Natural killer cell (primary cell): Measurements from ENCODE around the gene SPP2. TPM values are rescaled to one million over a fixed set of nuclear protein-coding genes. Genes with fewer than 3 reads are reported as not detected.

Experiments used
- ATAC-seq, 3 donors: fragments of 150-1000 bp in 2 of 3; fragments of 200-7000 bp in 1 of 3; cut with Tn5 transposase; 1 replicate in 1 of 3; 2 replicates in 2 of 3; pipeline ENCODE4 v1.10.0; 2021; ENCODE audit warnings: mild to moderate bottlenecking in 2 of 3, moderate library complexity in 2 of 3
- DNase-seq, 2 donors: peaks; one replicate each; pipeline versions ENCODE4 v3.0.0 to v3.0.0-alpha.2; 2013 to 2021; ENCODE audit warnings: mixed read lengths in 1 of 2
- H3K27ac ChIP-seq: one replicate; pipeline ENCODE4 v1.5.1; 2013; ENCODE audit warnings: mild to moderate bottlenecking, low read length
- H3K27me3 ChIP-seq: one replicate; pipeline ENCODE4 v1.6.1; 2013; ENCODE audit warnings: low read length; ENCODE audit not compliant: control insufficient read depth, insufficient read depth
- H3K36me3 ChIP-seq: one replicate; pipeline ENCODE4 v1.6.1; 2013; ENCODE audit warnings: low read length; ENCODE audit not compliant: control insufficient read depth, insufficient read depth
- H3K4me1 ChIP-seq: one replicate; pipeline ENCODE4 v1.6.1; 2013; ENCODE audit warnings: low read length; ENCODE audit not compliant: control insufficient read depth, insufficient read depth
- H3K4me3 ChIP-seq: one replicate; pipeline ENCODE4 v1.5.1; 2013; ENCODE audit warnings: low read length
- H3K9me3 ChIP-seq: one replicate; pipeline ENCODE4 v1.6.1; 2013; ENCODE audit warnings: low read length; ENCODE audit not compliant: control insufficient read depth, insufficient read depth
- H3K27ac Mint-ChIP-seq, 2 donors: one replicate each; pipeline ENCODE4 v1.8.0; 2022; ENCODE audit warnings: mild to moderate bottlenecking in 2 of 2, mixed read lengths in 2 of 2, moderate library complexity in 1 of 2
- H3K27me3 Mint-ChIP-seq, 2 donors: one replicate each; pipeline ENCODE4 v1.8.0; 2022; ENCODE audit warnings: low read depth in 2 of 2, mixed read lengths in 2 of 2
- H3K36me3 Mint-ChIP-seq: one replicate; pipeline ENCODE4 v1.8.0; 2022; ENCODE audit warnings: mixed read lengths
- H3K4me1 Mint-ChIP-seq, 2 donors: one replicate each; pipeline ENCODE4 v1.8.0; 2022; ENCODE audit warnings: mixed read lengths in 2 of 2
- H3K4me3 Mint-ChIP-seq: one replicate; pipeline ENCODE4 v1.8.0; 2022; ENCODE audit warnings: mild to moderate bottlenecking, moderate library complexity, mixed read lengths
- H3K9me3 Mint-ChIP-seq, 2 donors: one replicate each; pipeline ENCODE4 v1.8.0; 2022; ENCODE audit warnings: mixed read lengths in 2 of 2
- WGBS: methylation state at CpG from one replicate; pipeline ENCODE4 v1.1.7; 2013; ENCODE audit warnings: missing lambda C conversion rate; ENCODE audit not compliant: insufficient coverage; 5-methylcytosine and 5-hydroxymethylcytosine counted together
- intact Hi-C: fragments of 100-400 bp; cut with micrococcal nuclease; formaldehyde crosslinking; loops from one replicate; pipeline ENCODE4 v1.14.2; 2022
- total RNA-seq, 4 donors: library from RNA; stranded (reverse); fragments of 120-200 nt in 1 of 4; gene quantifications; one replicate each; pipeline versions ENCODE4 v1.2.3 to v1.2.4, GENCODE V29; 2013 to 2022
- TF ChIP-seq, protein P1 (sequence below): fragments of 200-600 bp; IDR thresholded peaks from one replicate; pipeline ENCODE4 v1.8.0; 2022; ENCODE audit warnings: antibody characterized with exemption

Gene SPP2
- total RNA-seq, 3 donors from 2014 or later (not counting 1 experiment from before 2014, with no cell fraction given): not detected

DNA sequence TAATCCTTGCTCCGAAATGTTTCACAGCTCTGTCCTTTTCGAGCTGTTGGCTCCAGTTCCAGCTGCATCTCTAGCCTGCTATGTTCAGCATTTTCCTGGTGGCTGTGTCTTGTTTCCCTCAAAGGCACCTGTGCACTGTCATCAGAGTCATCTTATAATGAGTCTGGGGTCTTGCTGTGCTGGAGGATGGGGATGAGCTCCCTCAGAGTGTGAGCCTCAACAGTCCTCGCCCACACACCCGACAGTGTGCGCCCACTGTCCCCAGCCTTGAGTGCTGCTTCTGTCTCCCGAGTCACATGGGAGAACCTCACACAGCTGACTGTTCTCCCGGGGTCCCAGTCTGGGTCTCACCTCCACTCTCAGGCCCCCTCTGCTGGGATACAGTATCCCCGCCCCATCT lies 25.4 kb downstream of the SPP2 start:
- 92% methylated on average over 8 of the region's 8 CpGs for whole genome bisulfite sequencing
- ATAC-seq: no peak
- DNase-seq: no peak
- H3K27ac Mint-ChIP-seq: peak overlapping the region in 1 of 2 donors; percentile 90
- intact Hi-C loops: loop anchor here (5.0 kb wide), 2 partner anchors 44 to 84 kb away; no protein-coding TSS in a partner anchor
- TF ChIP-seq, protein P1, sequence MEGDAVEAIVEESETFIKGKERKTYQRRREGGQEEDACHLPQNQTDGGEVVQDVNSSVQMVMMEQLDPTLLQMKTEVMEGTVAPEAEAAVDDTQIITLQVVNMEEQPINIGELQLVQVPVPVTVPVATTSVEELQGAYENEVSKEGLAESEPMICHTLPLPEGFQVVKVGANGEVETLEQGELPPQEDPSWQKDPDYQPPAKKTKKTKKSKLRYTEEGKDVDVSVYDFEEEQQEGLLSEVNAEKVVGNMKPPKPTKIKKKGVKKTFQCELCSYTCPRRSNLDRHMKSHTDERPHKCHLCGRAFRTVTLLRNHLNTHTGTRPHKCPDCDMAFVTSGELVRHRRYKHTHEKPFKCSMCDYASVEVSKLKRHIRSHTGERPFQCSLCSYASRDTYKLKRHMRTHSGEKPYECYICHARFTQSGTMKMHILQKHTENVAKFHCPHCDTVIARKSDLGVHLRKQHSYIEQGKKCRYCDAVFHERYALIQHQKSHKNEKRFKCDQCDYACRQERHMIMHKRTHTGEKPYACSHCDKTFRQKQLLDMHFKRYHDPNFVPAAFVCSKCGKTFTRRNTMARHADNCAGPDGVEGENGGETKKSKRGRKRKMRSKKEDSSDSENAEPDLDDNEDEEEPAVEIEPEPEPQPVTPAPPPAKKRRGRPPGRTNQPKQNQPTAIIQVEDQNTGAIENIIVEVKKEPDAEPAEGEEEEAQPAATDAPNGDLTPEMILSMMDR: no peak
- H3K27me3 Mint-ChIP-seq: peaks cover 0 to 4% of the 10 kb centered on the region in 2 donors
- no peak overlapping the region for H3K27ac ChIP-seq
- no peaks in the 10 kb centered on the region for H3K9me3 Mint-ChIP-seq
- H3K9me3 ChIP-seq: no peaks in the 10 kb centered on the region
- no peaks in the 10 kb centered on the region for H3K36me3 ChIP-seq
- H3K4me1 ChIP-seq: peaks cover 46% of the 10 kb centered on the region
- H3K4me3 ChIP-seq: no peak overlapping the region
- no peaks in the 10 kb centered on the region for H3K36me3 Mint-ChIP-seq
- H3K4me1 Mint-ChIP-seq: peaks cover 59 to 68% of the 10 kb centered on the region in 2 donors
- H3K27me3 ChIP-seq: no peaks in the 10 kb centered on the region
- H3K4me3 Mint-ChIP-seq: no peak overlapping the region

DNA sequence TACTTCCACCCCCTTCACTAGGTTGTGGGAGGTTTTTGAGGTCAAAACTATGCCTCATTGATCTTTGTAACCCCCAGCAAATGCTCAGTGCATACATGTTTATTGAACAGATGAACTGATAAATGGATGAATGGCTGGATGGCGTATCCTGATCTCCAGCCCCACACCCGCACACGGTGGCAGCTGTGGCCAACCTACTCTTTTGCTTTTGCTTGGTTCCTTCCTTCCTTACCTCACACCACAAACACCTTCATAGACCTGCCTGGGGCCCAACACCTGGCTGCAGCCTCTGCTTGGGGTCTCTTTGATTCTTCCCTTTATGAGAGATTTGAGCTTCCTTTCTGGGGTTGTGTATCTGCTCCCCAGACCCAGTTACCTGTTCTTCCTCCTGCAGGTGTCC lies 25.9 kb downstream of the SPP2 start:
- peaks cover 0 to 4% of the 10 kb centered on the region in 2 donors for H3K27me3 Mint-ChIP-seq
- H3K36me3 Mint-ChIP-seq: no peaks in the 10 kb centered on the region
- Histone ChIP-seq H3K27me3 (no peaks in the 10 kb centered on the region), H3K9me3 (no peaks in the 10 kb centered on the region), H3K27ac (no peak overlapping the region), H3K4me1 (peaks cover 42% of the 10 kb centered on the region), H3K36me3 (no peaks in the 10 kb centered on the region), H3K4me3 (no peak overlapping the region)
- H3K4me1 Mint-ChIP-seq: peaks cover 54 to 63% of the 10 kb centered on the region in 2 donors
- H3K27ac Mint-ChIP-seq: peak overlapping the region; percentile 85 to 90
- TF ChIP-seq, protein P1: no peak
- DNase-seq (peak in 1 of 2 donors; percentile 27), ATAC-seq (no peak)
- no peaks in the 10 kb centered on the region for H3K9me3 Mint-ChIP-seq
- intact Hi-C loops: loop anchor here (5.0 kb wide), 2 partner anchors 44 to 84 kb away; no protein-coding TSS in a partner anchor
- peak overlapping the region; percentile 81 for H3K4me3 Mint-ChIP-seq
- WGBS: 34% methylated on average over 3 of the region's 3 CpGs

DNA sequence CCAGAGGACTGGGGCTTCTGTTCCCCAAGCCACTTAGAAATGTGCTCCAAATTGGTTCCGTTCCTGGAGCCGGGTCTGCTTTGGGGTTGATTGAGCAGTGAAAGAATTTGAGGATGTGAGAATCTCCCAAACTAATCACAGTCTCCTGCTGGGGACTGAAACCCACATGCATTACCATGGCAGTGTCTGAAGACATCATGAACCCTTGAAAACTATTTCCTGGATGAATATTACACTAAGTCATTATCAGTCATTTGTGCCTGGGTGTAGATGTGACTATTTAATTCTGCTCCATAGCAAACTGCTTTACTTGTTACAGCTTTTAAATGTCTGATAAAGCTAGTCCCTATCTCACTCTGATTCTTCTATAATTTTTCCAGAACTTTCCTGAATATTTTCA lies 27.6 kb downstream of the SPP2 start:
- H3K4me3 Mint-ChIP-seq: peak overlapping the region; percentile 81
- WGBS: 92% methylated on average over 2 of the region's 2 CpGs
- peak overlapping the region; percentile 67 for H3K27ac ChIP-seq

More for the DNA sequence above, 27.6 kb downstream of the SPP2 start:
- Histone ChIP-seq H3K4me1 (peaks cover 33% of the 10 kb centered on the region), H3K4me3 (no peak overlapping the region), H3K27me3 (no peaks in the 10 kb centered on the region), H3K36me3 (no peaks in the 10 kb centered on the region), H3K9me3 (no peaks in the 10 kb centered on the region)
- Mint-ChIP-seq H3K4me1 (peaks cover 56 to 61% of the 10 kb centered on the region in 2 donors), H3K36me3 (no peaks in the 10 kb centered on the region), H3K27ac (peak overlapping the region; percentile 85 to 90), H3K9me3 (no peaks in the 10 kb centered on the region), H3K27me3 (peaks cover 0 to 4% of the 10 kb centered on the region in 2 donors)
- TF ChIP-seq, protein P1: no peak
- ATAC-seq (peak; percentile 32 to 44 (median 39)), DNase-seq (no peak)
- intact Hi-C loops: loop anchor here (5.0 kb wide), 2 partner anchors 46 to 86 kb away; no protein-coding TSS in a partner anchor
